H1 (cell line): ENCODE results near the gene RAPGEF5. TPM values are rescaled to one million over a fixed set of nuclear protein-coding genes. Genes with fewer than 3 reads are reported as not detected.

ENCODE experiments used
- CTCF ChIA-PET: fragments of 300-600 bp; sonication (Branson Sonifier 250); formaldehyde crosslinking; loops from one replicate; lab custom pipeline; 2021; ENCODE audit not compliant: partially characterized antibody; lab: Charles Lee
- POLR2A ChIA-PET: fragments of 300-600 bp; sonication (Branson Sonifier 250); formaldehyde crosslinking; loops from one replicate; lab custom pipeline; 2021; ENCODE audit warnings: inconsistent platforms; ENCODE audit not compliant: partially characterized antibody; lab: Charles Lee
- DNase-seq, 2 experiments: peaks; one replicate each; pipeline versions ENCODE4 v3.0.0 to v3.0.0-alpha.2; 2010 to 2022; ENCODE audit warnings: low spot score in 2 of 2, low read depth in 1 of 2, mixed read lengths in 1 of 2
- FAIRE-seq: peaks from 2 replicates; lab custom pipeline; 2011; peaks lifted over from hg19 to GRCh38; lab: Jason Lieb, UNC
- H2AFZ ChIP-seq: 2 replicates; pipeline ENCODE4 v1.8.1; 2012; ENCODE audit warnings: low read length, inconsistent platforms
- H2AK5ac ChIP-seq: 2 replicates; pipeline ENCODE4 v1.6.1; 2013; ENCODE audit warnings: low read depth, low read length
- H2BK120ac ChIP-seq: replicated peaks from 2 replicates; pipeline ENCODE3; 2013; ENCODE audit warnings: low read depth, low read length, inconsistent platforms
- H2BK12ac ChIP-seq: 2 replicates; pipeline ENCODE4 v1.6.1; 2013; ENCODE audit warnings: low read depth, low read length
- H2BK15ac ChIP-seq: 2 replicates; pipeline ENCODE4 v1.6.1; 2013; ENCODE audit warnings: low read length
- H2BK20ac ChIP-seq: 2 replicates; pipeline ENCODE4 v1.6.1; 2013; ENCODE audit warnings: low read length
- H2BK5ac ChIP-seq: 2 replicates; pipeline ENCODE4 v1.6.1; 2013; ENCODE audit warnings: low read depth, low read length
- H3K14ac ChIP-seq: 2 replicates; pipeline ENCODE4 v1.6.1; 2013; ENCODE audit warnings: inconsistent platforms; ENCODE audit not compliant: insufficient read length
- H3K18ac ChIP-seq: 2 replicates; pipeline ENCODE4 v1.6.1; 2013; ENCODE audit warnings: low read length; ENCODE audit errors: extremely low read depth
- H3K23ac ChIP-seq: 2 replicates; pipeline ENCODE4 v1.6.1; 2013; ENCODE audit warnings: inconsistent platforms; ENCODE audit not compliant: insufficient read length
- H3K23me2 ChIP-seq: 2 replicates; pipeline ENCODE4 v1.6.1; 2013; ENCODE audit warnings: low read depth, low read length
- H3K27ac ChIP-seq: 2 replicates; pipeline ENCODE4 v1.6.1; 2011; ENCODE audit warnings: low read depth, low read length, inconsistent platforms
- H3K27me3 ChIP-seq, 4 experiments: replicated peaks in 1 of 4; 1 replicate in 1 of 4; 2 replicates in 3 of 4; pipeline versions ENCODE4 v1.6.1 to v1.8.1; 2011 to 2013; ENCODE audit warnings: low read length in 3 of 4, mild to moderate bottlenecking in 3 of 4, inconsistent platforms in 2 of 4, mixed read lengths in 2 of 4, moderate library complexity in 1 of 4; ENCODE audit not compliant: control insufficient read depth in 3 of 4, insufficient read depth in 3 of 4; ENCODE audit errors: extremely low read depth in 1 of 4
- H3K36me3 ChIP-seq, 4 experiments: 2 replicates each; pipeline versions ENCODE4 v1.6.1 to v1.8.1; 2011 to 2013; ENCODE audit warnings: mild to moderate bottlenecking in 4 of 4, low read length in 3 of 4, moderate library complexity in 2 of 4, control low read depth in 1 of 4, inconsistent platforms in 1 of 4; ENCODE audit not compliant: insufficient read depth in 4 of 4, control insufficient read depth in 2 of 4
- H3K4ac ChIP-seq: replicated peaks from 2 replicates; pipeline ENCODE3; 2013; ENCODE audit warnings: low read length, low read depth, mixed read lengths, inconsistent platforms; ENCODE audit not compliant: insufficient read length
- H3K4me1 ChIP-seq, 4 experiments: replicated peaks in 1 of 4; 1 replicate in 1 of 4; 2 replicates in 3 of 4; pipeline versions ENCODE4 v1.6.1 to v1.8.1; 2011 to 2013; ENCODE audit warnings: low read length in 3 of 4, inconsistent platforms in 2 of 4, mixed read lengths in 1 of 4; ENCODE audit not compliant: insufficient read depth in 4 of 4, control insufficient read depth in 3 of 4
- H3K4me2 ChIP-seq, 2 experiments: 2 replicates each; pipeline versions ENCODE4 v1.6.1 to v1.8.1; 2011 to 2013; ENCODE audit warnings: low read depth in 2 of 2, low read length in 2 of 2, control low read depth in 1 of 2, inconsistent platforms in 1 of 2, mild to moderate bottlenecking in 1 of 2; ENCODE audit not compliant: insufficient read depth in 1 of 2
- H3K4me3 ChIP-seq, 4 experiments: fragments of 200-600, 300-600 bp in 1 of 4; sonication (generic), shearing (Covaris generic), sonication (Bioruptor Twin) in 1 of 4; 2 replicates each; pipeline versions ENCODE4 v1.5.1 to v1.8.1; 2011 to 2016; ENCODE audit warnings: low read length in 4 of 4, low read depth in 3 of 4, control low read depth in 2 of 4, inconsistent platforms in 2 of 4, mild to moderate bottlenecking in 2 of 4, mixed read lengths in 1 of 4, moderate library complexity in 1 of 4; ENCODE audit not compliant: insufficient read depth in 2 of 4; ENCODE audit errors: extremely low read depth in 1 of 4
- H3K56ac ChIP-seq: replicated peaks from 2 replicates; pipeline ENCODE3; 2013; ENCODE audit warnings: low read depth, mild to moderate bottlenecking, mixed read lengths, low read length, inconsistent platforms; ENCODE audit not compliant: insufficient read length
- H3K79me1 ChIP-seq: 2 replicates; pipeline ENCODE4 v1.6.1; 2013; ENCODE audit warnings: low read depth, low read length, control low read depth
- H3K79me2 ChIP-seq, 2 experiments: 2 replicates each; pipeline versions ENCODE4 v1.6.1 to v1.8.1; 2012 to 2013; ENCODE audit warnings: low read length in 2 of 2, mild to moderate bottlenecking in 2 of 2, inconsistent platforms in 1 of 2; ENCODE audit not compliant: insufficient read depth in 2 of 2, control insufficient read depth in 1 of 2
- H3K9ac ChIP-seq, 4 experiments: replicated peaks in 1 of 4; 1 replicate in 1 of 4; 2 replicates in 3 of 4; pipeline versions ENCODE4 v1.6.1 to v1.8.1; 2011 to 2013; ENCODE audit warnings: low read depth in 3 of 4, low read length in 3 of 4, control low read depth in 2 of 4, mild to moderate bottlenecking in 2 of 4, moderate library complexity in 2 of 4, inconsistent platforms in 1 of 4; ENCODE audit errors: extremely low read depth in 1 of 4
- H3K9me3 ChIP-seq, 2 experiments: 2 replicates each; pipeline versions ENCODE4 v1.6.1 to v1.8.1; 2012 to 2013; ENCODE audit warnings: mild to moderate bottlenecking in 2 of 2, moderate library complexity in 2 of 2, control low read depth in 1 of 2, inconsistent platforms in 1 of 2, low read depth in 1 of 2, low read length in 1 of 2, mixed read lengths in 1 of 2; ENCODE audit not compliant: insufficient read depth in 2 of 2
- H4K20me1 ChIP-seq, 2 experiments: replicated peaks in 1 of 2; 2 replicates each; pipeline versions ENCODE3 to v1.8.1; 2011 to 2013; ENCODE audit warnings: inconsistent platforms in 2 of 2, low read length in 2 of 2, mild to moderate bottlenecking in 1 of 2; ENCODE audit not compliant: insufficient read depth in 2 of 2, control insufficient read depth in 1 of 2
- H4K5ac ChIP-seq: 2 replicates; pipeline ENCODE4 v1.6.1; 2013; ENCODE audit warnings: low read length, low read depth, mixed read lengths, inconsistent platforms; ENCODE audit not compliant: insufficient read length
- H4K8ac ChIP-seq: 2 replicates; pipeline ENCODE4 v1.8.0; 2013; ENCODE audit warnings: mild to moderate bottlenecking, moderate library complexity, low read length, inconsistent platforms; ENCODE audit not compliant: insufficient read depth; ENCODE audit errors: extremely low read depth
- H4K91ac ChIP-seq: replicated peaks from 2 replicates; pipeline ENCODE3; 2013; ENCODE audit warnings: low read length, mixed read lengths, inconsistent platforms; ENCODE audit not compliant: insufficient read length
- BACH1 ChIP-seq: IDR thresholded peaks from 2 replicates; pipeline ENCODE4 v1.6.1; 2012; ENCODE audit warnings: low read length, improper control_type of control experiment
- CBX8 ChIP-seq: fragments of 300-800, 300-1000 bp; sonication (generic); IDR thresholded peaks from 2 replicates; pipeline ENCODE4 v1.7.1; 2016; ENCODE audit warnings: low read depth, low read length, borderline replicate concordance
- GTF2F1 ChIP-seq: IDR thresholded peaks from 2 replicates; pipeline ENCODE4 v1.6.1; 2012; ENCODE audit warnings: low read depth, low read length, improper control_type of control experiment, borderline replicate concordance
- JUND ChIP-seq: IDR thresholded peaks from 2 replicates; pipeline ENCODE4 v1.6.1; 2011; ENCODE audit warnings: mild to moderate bottlenecking, improper control_type of control experiment, low read length
- KDM1A ChIP-seq: fragments of 200-600, 300-600 bp; sonication (generic); IDR thresholded peaks from 2 replicates; pipeline ENCODE4 v1.7.1; 2016; ENCODE audit warnings: mild to moderate bottlenecking, low read length, borderline replicate concordance
- NANOG ChIP-seq: IDR thresholded peaks from 2 replicates; pipeline ENCODE4 v1.6.1; 2011; ENCODE audit warnings: low read length, low read depth, mild to moderate bottlenecking, inconsistent platforms; ENCODE audit not compliant: insufficient read depth, poor library complexity, severe bottlenecking
- SIRT6 ChIP-seq: IDR thresholded peaks from one replicate; pipeline ENCODE4 v1.7.1; 2012; ENCODE audit warnings: low read length, inconsistent platforms
- TAF1 ChIP-seq: IDR thresholded peaks from 2 replicates; pipeline ENCODE4 v1.6.1; 2011; ENCODE audit warnings: mild to moderate bottlenecking, low read depth, low read length
- TEAD4 ChIP-seq: IDR thresholded peaks from 2 replicates; pipeline ENCODE4 v1.6.1; 2012; ENCODE audit warnings: low read depth, low read length, inconsistent platforms, mixed read lengths
- WGBS, 2 experiments: shearing (Covaris generic) in 1 of 2; methylation state at CpG; one replicate each; pipeline versions ENCODE4 v1.1.6 to v1.1.7; 2013 to 2015; ENCODE audit warnings: low lambda C conversion rate in 2 of 2, mixed read lengths in 2 of 2, inconsistent platforms in 1 of 2, low coverage in 1 of 2, missing lambda C conversion rate in 1 of 2; ENCODE audit not compliant: insufficient replicate concordance in 2 of 2, insufficient coverage in 1 of 2, insufficient read length in 1 of 2; ENCODE audit errors: extremely low coverage in 1 of 2, missing lambda C conversion rate in 1 of 2; 5-methylcytosine and 5-hydroxymethylcytosine counted together
- polyA plus RNA-seq, 7 experiments: library from polyadenylated mRNA; depleted of rRNA in 3 of 7; stranded (reverse) in 5 of 7; unstranded in 2 of 7; fragments of >200 nt in 5 of 7; fragments of 200-250 nt in 2 of 7; gene quantifications; 1 replicate in 5 of 7; 2 replicates in 1 of 7; 4 replicates in 1 of 7; pipeline versions ENCODE4 v1.2.1 to v1.2.3, GENCODE V29; 2011 to 2013; ENCODE audit warnings: missing spikeins in 2 of 7, mixed read lengths in 2 of 7
- total RNA-seq: library from RNA; stranded (reverse); fragmentation: NEBNext Ultra II Directional; extraction: Animal tissue kit (Norgen Biotek cat#: 25700); gene quantifications from 2 replicates; pipeline ENCODE4 v1.2.1, GENCODE V29; 2021
- TF ChIP-seq, protein P1 (sequence below), 3 experiments: IDR thresholded peaks; 1 replicate in 2 of 3; 2 replicates in 1 of 3; pipeline versions ENCODE4 v1.5.1 to v1.6.1; 2011; ENCODE audit warnings: low read length in 3 of 3, mild to moderate bottlenecking in 3 of 3, inconsistent platforms in 2 of 3, low read depth in 1 of 3, moderate library complexity in 1 of 3; ENCODE audit not compliant: insufficient read depth in 1 of 3; ENCODE audit errors: control extremely low read depth in 1 of 3

Gene RAPGEF5
- total and polyA plus RNA-seq, 2 of the 8 experiments (the other 6 are each of a cell fraction or from before 2014, with no cell fraction given), result 4.4 to 22.9 TPM

GRCh38 chr7:22110227-22110839 is 246.6 kb downstream of the RAPGEF5 start:
- no peaks in the 10 kb centered on the region; a peak in 1 of 4 replicates for H3K9me3 ChIP-seq
- H4K5ac ChIP-seq, result no peak overlapping the region
- H3K4me2 ChIP-seq, result no peak overlapping the region
- no peak overlapping the region for H2BK20ac ChIP-seq
- no peaks in the 10 kb centered on the region for H3K27me3 ChIP-seq
- H3K9ac ChIP-seq, result no peak overlapping the region
- H3K18ac ChIP-seq, result no peak overlapping the region
- H2BK120ac ChIP-seq, result no peak overlapping the region
- no peak overlapping the region for H2AFZ ChIP-seq
- no peaks in the 10 kb centered on the region; the same call in 1 of the 2 replicates for H3K23me2 ChIP-seq
- no peaks in the 10 kb centered on the region for H4K20me1 ChIP-seq
- H4K91ac ChIP-seq, result no peak overlapping the region
- no peak overlapping the region for H2AK5ac ChIP-seq
- no peaks in the 10 kb centered on the region for H3K79me1 ChIP-seq
- CTCF ChIA-PET, result interaction anchor here (0.6 to 9.0 kb wide), 99 partner anchors 9 to 1278 kb away, joined by 3 to 140 read pairs (median 5); partner anchors contain the start of gene STEAP1B
- H3K79me2 ChIP-seq, result no peaks in the 10 kb centered on the region
- no peak overlapping the region for H3K27ac ChIP-seq
- POLR2A ChIA-PET, result interaction anchor here (1.1 kb wide), 1 partner anchor 138 kb away, joined by 3 read pairs; no protein-coding TSS in a partner anchor
- H2BK12ac ChIP-seq, result no peak overlapping the region
- FAIRE-seq, result peak; percentile 95
- H3K56ac ChIP-seq, result no peak overlapping the region
- WGBS, 2 experiments, result 36% methylated on average over 6 of the region's 6 CpGs; no CpG with 5 or more reads in 1 of the 2 experiments
- no peak overlapping the region for H2BK5ac ChIP-seq
- H3K23ac ChIP-seq, result no peak overlapping the region
- H3K14ac ChIP-seq, result no peak overlapping the region
- H3K4me3 ChIP-seq, result no peak overlapping the region
- H4K8ac ChIP-seq, result no peak overlapping the region
- H3K36me3 ChIP-seq, result no peaks in the 10 kb centered on the region
- 0 out of 7 replicates have a peak, but pooled peaks cover 0 to 2% (median 0%) of the 10 kb centered on the region in 4 experiments for H3K4me1 ChIP-seq
- peak; percentile 59 to 68 for DNase-seq
- no peak overlapping the region for H3K4ac ChIP-seq
- H2BK15ac ChIP-seq, result no peak overlapping the region
- TF ChIP-seq JUND, result 0 out of 2 replicates have a peak, but pooled peaks have one; percentile 19
- 0 out of 2 replicates have a peak, but pooled peaks have one; percentile 27 for TF ChIP-seq GTF2F1
- no peak for TF ChIP-seq SIRT6
- TF ChIP-seq, protein P1, sequence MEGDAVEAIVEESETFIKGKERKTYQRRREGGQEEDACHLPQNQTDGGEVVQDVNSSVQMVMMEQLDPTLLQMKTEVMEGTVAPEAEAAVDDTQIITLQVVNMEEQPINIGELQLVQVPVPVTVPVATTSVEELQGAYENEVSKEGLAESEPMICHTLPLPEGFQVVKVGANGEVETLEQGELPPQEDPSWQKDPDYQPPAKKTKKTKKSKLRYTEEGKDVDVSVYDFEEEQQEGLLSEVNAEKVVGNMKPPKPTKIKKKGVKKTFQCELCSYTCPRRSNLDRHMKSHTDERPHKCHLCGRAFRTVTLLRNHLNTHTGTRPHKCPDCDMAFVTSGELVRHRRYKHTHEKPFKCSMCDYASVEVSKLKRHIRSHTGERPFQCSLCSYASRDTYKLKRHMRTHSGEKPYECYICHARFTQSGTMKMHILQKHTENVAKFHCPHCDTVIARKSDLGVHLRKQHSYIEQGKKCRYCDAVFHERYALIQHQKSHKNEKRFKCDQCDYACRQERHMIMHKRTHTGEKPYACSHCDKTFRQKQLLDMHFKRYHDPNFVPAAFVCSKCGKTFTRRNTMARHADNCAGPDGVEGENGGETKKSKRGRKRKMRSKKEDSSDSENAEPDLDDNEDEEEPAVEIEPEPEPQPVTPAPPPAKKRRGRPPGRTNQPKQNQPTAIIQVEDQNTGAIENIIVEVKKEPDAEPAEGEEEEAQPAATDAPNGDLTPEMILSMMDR (IDR thresholded peaks at IDR 0.05; ENCODE audit: control extremely low read depth in 1 of 3, insufficient read depth in 1 of 3, low read depth in 1 of 3, low read length in 3 of 3), result peak; percentile 44 to 94 (median 93)
- peak; percentile 64 for TF ChIP-seq TEAD4
- no peak for TF ChIP-seq NANOG
- no peak for TF ChIP-seq CBX8
- no peak for TF ChIP-seq KDM1A
- TF ChIP-seq BACH1, result no peak
- no peak for TF ChIP-seq TAF1
